ENCODE measurements around the gene GP2. TPM values are rescaled to one million over a fixed set of nuclear protein-coding genes. Genes with fewer than 3 reads are reported as not detected.
"Not testable (repeated sequence)": the region's sequence is repeated elsewhere in the genome, so short reads cannot be mapped to it uniquely, and the experiment has no call there.

GP2 gene
- total RNA-seq, 4 donors from 2014 or later = 0.98 to 7.8 (median 2.7) TPM

DNA sequence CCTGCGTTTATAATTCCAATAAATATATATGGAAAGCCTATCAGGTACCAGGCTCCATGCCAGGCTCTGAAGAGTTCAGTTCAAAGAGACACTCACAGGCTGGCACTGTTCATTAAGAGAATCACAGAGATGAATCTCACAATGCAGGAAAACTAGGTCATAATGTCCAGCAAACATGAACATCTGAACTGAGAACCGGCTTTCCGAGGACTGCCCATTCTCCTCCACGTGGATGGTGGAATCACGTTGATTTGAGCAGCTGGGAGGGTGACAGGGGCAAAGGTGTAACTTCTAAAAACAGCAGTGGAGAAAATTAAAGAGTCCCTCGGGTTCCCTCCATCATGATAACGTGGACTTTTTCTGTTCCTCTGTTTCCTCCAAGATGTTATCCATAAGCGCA is 10.2 kb downstream of the GP2 start:
- no peaks in the 10 kb centered on the region for H3K36me3 ChIP-seq
- TF ChIP-seq POLR2A (IDR thresholded peaks at IDR 0.05) (no peak), EP300 (IDR thresholded peaks at IDR 0.05) (no peak)
- TF ChIP-seq, protein P1, sequence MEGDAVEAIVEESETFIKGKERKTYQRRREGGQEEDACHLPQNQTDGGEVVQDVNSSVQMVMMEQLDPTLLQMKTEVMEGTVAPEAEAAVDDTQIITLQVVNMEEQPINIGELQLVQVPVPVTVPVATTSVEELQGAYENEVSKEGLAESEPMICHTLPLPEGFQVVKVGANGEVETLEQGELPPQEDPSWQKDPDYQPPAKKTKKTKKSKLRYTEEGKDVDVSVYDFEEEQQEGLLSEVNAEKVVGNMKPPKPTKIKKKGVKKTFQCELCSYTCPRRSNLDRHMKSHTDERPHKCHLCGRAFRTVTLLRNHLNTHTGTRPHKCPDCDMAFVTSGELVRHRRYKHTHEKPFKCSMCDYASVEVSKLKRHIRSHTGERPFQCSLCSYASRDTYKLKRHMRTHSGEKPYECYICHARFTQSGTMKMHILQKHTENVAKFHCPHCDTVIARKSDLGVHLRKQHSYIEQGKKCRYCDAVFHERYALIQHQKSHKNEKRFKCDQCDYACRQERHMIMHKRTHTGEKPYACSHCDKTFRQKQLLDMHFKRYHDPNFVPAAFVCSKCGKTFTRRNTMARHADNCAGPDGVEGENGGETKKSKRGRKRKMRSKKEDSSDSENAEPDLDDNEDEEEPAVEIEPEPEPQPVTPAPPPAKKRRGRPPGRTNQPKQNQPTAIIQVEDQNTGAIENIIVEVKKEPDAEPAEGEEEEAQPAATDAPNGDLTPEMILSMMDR (IDR thresholded peaks at IDR 0.05) = no peak
- WGBS, 2 donors = 60 to 62% methylated on average over 8 of the region's 8 CpGs
- H3K27me3 ChIP-seq = no peaks in the 10 kb centered on the region
- no peak for DNase-seq (ENCODE audit: low spot score in 2 of 2)
- H3K27ac ChIP-seq = no peak overlapping the region
- H3K4me1 ChIP-seq = no peaks in the 10 kb centered on the region
- H3K4me3 ChIP-seq = no peak overlapping the region
- H3K9me3 ChIP-seq = no peaks in the 10 kb centered on the region

DNA sequence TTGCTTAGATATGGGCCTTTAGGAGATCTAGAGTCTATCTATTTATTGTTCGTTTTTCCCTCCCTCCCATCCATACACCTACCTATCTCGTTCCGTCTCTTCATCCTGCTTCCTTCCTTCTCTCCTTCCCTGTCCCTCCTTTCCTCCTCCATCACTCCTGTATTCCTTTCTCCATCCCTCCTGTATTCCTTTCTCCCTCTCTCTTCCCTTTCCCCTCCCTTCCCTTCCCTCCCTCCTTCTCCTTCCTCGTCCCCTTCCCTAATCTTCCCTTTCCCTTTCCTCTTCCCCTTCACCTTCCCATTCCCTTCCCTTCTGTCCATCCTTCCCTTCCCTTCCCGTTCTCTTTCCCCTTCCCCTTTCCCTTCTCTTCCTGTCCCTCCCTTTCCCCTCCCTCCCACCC is 10.6 kb downstream of the GP2 start:
- Histone ChIP-seq H3K4me3 (no peak overlapping the region), H3K27me3 (no peaks in the 10 kb centered on the region), H3K4me1 (no peaks in the 10 kb centered on the region), H3K27ac (no peak overlapping the region), H3K36me3 (no peaks in the 10 kb centered on the region), H3K9me3 (no peaks in the 10 kb centered on the region)
- no peak for DNase-seq (ENCODE audit: low spot score in 2 of 2)
- WGBS, 2 donors = 68 to 75% methylated on average over 5 of the region's 5 CpGs
- TF ChIP-seq POLR2A (IDR thresholded peaks at IDR 0.05) (no peak), EP300 (IDR thresholded peaks at IDR 0.05) (no peak)
- TF ChIP-seq, protein P1 (IDR thresholded peaks at IDR 0.05) = no peak

- no peaks in the 10 kb centered on the region for H3K4me1 ChIP-seq
- no peaks in the 10 kb centered on the region for H3K9me3 ChIP-seq
- H3K27ac ChIP-seq = no peak overlapping the region
- H3K4me3 ChIP-seq = no peak overlapping the region
- TF ChIP-seq, protein P1 (IDR thresholded peaks at IDR 0.05) = no peak
- no peak for TF ChIP-seq POLR2A (IDR thresholded peaks at IDR 0.05)
- no peak for TF ChIP-seq EP300 (IDR thresholded peaks at IDR 0.05)
- H3K27me3 ChIP-seq = no peaks in the 10 kb centered on the region
- no peak for DNase-seq (ENCODE audit: low spot score in 2 of 2)
- 91 to 94% methylated on average over 4 to 6 of the region's 6 CpGs for WGBS, 2 donors
- no peaks in the 10 kb centered on the region for H3K36me3 ChIP-seq
Observed at GRCh38 chr16:20315764-20316163, 11.5 kb downstream of the GP2 start.

- Histone ChIP-seq H3K4me3 (no peak overlapping the region), H3K36me3 (no peaks in the 10 kb centered on the region), H3K9me3 (no peaks in the 10 kb centered on the region), H3K4me1 (no peaks in the 10 kb centered on the region), H3K27ac (no peak overlapping the region), H3K27me3 (no peaks in the 10 kb centered on the region)
- 92% methylated on average over 3 of the region's 3 CpGs for WGBS, 2 donors
- TF ChIP-seq EP300 (IDR thresholded peaks at IDR 0.05) = no peak
- TF ChIP-seq, protein P1 (IDR thresholded peaks at IDR 0.05) = no peak
- no peak for TF ChIP-seq POLR2A (IDR thresholded peaks at IDR 0.05)
- no peak for DNase-seq (ENCODE audit: low spot score in 2 of 2)
Observed at GRCh38 chr16:20314575-20314974, 12.7 kb downstream of the GP2 start.

GRCh38 chr16:20313741-20314140 is 13.6 kb downstream of the GP2 start:
- no peaks in the 10 kb centered on the region for H3K27me3 ChIP-seq
- H3K4me3 ChIP-seq = no peak overlapping the region
- H3K27ac ChIP-seq = no peak overlapping the region
- no peaks in the 10 kb centered on the region for H3K4me1 ChIP-seq
- DNase-seq (ENCODE audit: low spot score in 2 of 2) = no peak
- H3K36me3 ChIP-seq = no peaks in the 10 kb centered on the region
- TF ChIP-seq, protein P1 (IDR thresholded peaks at IDR 0.05) = no peak
- TF ChIP-seq POLR2A (IDR thresholded peaks at IDR 0.05) (no peak), EP300 (IDR thresholded peaks at IDR 0.05) (no peak)
- H3K9me3 ChIP-seq = no peaks in the 10 kb centered on the region
- 88 to 91% methylated on average over 3 of the region's 3 CpGs for WGBS, 2 donors

DNA sequence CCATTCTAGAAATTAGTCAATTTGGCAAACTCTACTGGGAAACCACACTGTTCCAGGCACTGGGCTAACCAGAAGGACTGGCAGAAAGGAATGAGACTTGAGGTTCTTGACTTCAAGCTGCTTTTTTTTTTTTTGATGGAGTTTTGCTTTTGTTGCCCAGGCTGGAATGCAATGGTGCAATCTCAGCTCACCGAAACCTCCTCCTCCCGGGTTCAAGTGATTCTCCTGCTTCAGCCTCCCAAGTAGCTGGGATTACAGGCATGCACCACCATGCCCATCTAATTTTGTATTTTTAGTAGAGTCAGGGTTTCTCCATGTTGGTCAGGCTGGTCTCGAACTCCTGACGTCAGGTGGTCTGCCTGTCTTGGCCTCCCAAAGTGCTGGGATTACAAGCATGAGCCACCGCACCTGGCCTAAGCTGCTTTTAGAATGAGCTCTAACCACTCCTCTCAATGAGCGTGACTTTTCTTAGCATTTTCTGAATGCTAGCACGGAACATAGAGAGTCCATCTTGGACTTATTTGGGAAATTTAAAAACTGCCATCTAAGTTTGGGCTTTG is 14.7 kb downstream of the GP2 start:
- H3K27me3 ChIP-seq; H3K36me3 ChIP-seq; DNase-seq (ENCODE audit: low spot score in 2 of 2); H3K9me3 ChIP-seq; H3K27ac ChIP-seq; H3K4me1 ChIP-seq; H3K4me3 ChIP-seq: not testable (repeated sequence)
- 87 to 95% methylated on average over 7 of the region's 7 CpGs for WGBS, 2 donors

Data from tibial nerve (tissue), 4 donors.